ENCODE measurements around the gene RBMS1. TPM values are rescaled to one million over a fixed set of nuclear protein-coding genes. Genes with fewer than 3 reads are reported as not detected.
A peak's percentile ranks its signal among the peaks of the same experiment; 100 is the strongest.

RBMS1 gene
- total and polyA plus RNA-seq, 4 donors: 29.5 to 72.0 (median 49.5) TPM

- no peak overlapping the region for H3K27ac ChIP-seq (ENCODE audit: low read depth, low read length)
- DNase-seq (ENCODE audit: low read depth in 4 of 6, low spot score in 6 of 6): peak in 4 of 6 donors; percentile 28 to 70 (median 56)
These were observed 252.1 kb downstream of the RBMS1 start for GRCh38 chr2:160241251-160242137.

DNA sequence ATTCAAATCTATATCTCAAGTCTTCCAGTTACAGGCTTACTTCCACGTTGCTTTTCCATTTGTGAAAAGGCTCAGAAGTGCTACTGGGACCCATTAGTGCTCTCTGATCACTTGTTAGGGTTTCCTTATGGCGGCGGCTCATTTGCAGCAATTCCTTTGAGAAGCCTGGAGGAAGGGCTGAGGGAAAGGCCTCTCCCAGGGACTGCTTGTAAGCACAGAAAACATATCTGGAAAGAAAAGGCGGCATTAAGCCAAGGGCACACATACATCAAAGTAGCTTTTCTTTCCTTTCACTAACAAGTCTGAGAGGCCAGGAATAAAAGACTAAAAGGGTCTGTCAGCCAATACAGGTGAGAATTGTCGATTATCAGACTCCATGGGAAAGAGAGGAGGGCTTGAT is 254.2 kb downstream of the RBMS1 start:
- Histone ChIP-seq H3K36me3 (ENCODE audit: control insufficient read depth, insufficient read depth, low read length) (no peaks in the 10 kb centered on the region), H3K9me3 (ENCODE audit: control insufficient read depth, insufficient read depth, low read length) (no peaks in the 10 kb centered on the region), H3K4me1 (ENCODE audit: control insufficient read depth, insufficient read depth, low read length) (no peaks in the 10 kb centered on the region), H3K27me3 (ENCODE audit: control insufficient read depth, insufficient read depth, low read length) (no peaks in the 10 kb centered on the region), H3K4me3 (ENCODE audit: low read depth, low read length) (no peak overlapping the region), H3K27ac (ENCODE audit: low read depth, low read length) (no peak overlapping the region)
- 53% methylated on average over 1 of the region's 5 CpGs for WGBS (ENCODE audit: insufficient coverage)
- DNase-seq (ENCODE audit: low read depth in 4 of 6, low spot score in 6 of 6): peak in 1 of 6 donors; percentile 76

More at GRCh38 chr2:160241251-160242137, 252.1 kb downstream of the RBMS1 start:
- Histone ChIP-seq H3K27me3 (ENCODE audit: control insufficient read depth, insufficient read depth, low read length) (no peaks in the 10 kb centered on the region), H3K36me3 (ENCODE audit: control insufficient read depth, insufficient read depth, low read length) (no peaks in the 10 kb centered on the region), H3K4me3 (ENCODE audit: low read depth, low read length) (no peak overlapping the region), H3K9me3 (ENCODE audit: control insufficient read depth, insufficient read depth, low read length) (no peaks in the 10 kb centered on the region), H3K4me1 (ENCODE audit: control insufficient read depth, insufficient read depth, low read length) (no peaks in the 10 kb centered on the region)
- WGBS (ENCODE audit: insufficient coverage): 30% methylated on average over 3 of the region's 4 CpGs

DNA sequence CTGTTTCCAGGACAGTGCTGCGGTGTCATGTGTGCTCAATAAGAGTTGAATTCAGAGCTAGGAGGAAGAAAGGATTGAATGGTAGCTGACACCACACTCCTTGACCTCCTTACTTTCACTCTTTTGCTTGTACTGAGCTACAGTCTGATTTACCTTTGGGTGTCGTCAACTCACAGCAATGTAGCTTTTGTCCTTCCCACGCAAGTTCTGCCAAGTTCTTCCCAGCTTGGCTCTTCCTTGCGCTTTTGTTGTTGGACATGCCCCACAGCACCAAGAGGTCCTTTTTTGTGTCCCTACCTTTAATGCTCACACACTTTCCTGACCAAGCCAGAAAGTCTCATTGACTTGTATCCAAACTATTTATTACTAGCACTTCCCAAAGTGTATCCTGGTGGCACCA is 255.2 kb downstream of the RBMS1 start:
- Histone ChIP-seq H3K27ac (ENCODE audit: low read depth, low read length) (no peak overlapping the region), H3K4me1 (ENCODE audit: control insufficient read depth, insufficient read depth, low read length) (no peaks in the 10 kb centered on the region), H3K36me3 (ENCODE audit: control insufficient read depth, insufficient read depth, low read length) (no peaks in the 10 kb centered on the region), H3K4me3 (ENCODE audit: low read depth, low read length) (no peak overlapping the region), H3K27me3 (ENCODE audit: control insufficient read depth, insufficient read depth, low read length) (no peaks in the 10 kb centered on the region), H3K9me3 (ENCODE audit: control insufficient read depth, insufficient read depth, low read length) (no peaks in the 10 kb centered on the region)
- 66% methylated on average over 3 of the region's 4 CpGs for WGBS (ENCODE audit: insufficient coverage)
- DNase-seq (ENCODE audit: low read depth in 4 of 6, low spot score in 6 of 6): no peak

- Histone ChIP-seq H3K36me3 (ENCODE audit: control insufficient read depth, insufficient read depth, low read length) (no peaks in the 10 kb centered on the region), H3K27me3 (ENCODE audit: control insufficient read depth, insufficient read depth, low read length) (no peaks in the 10 kb centered on the region), H3K9me3 (ENCODE audit: control insufficient read depth, insufficient read depth, low read length) (no peaks in the 10 kb centered on the region), H3K27ac (ENCODE audit: low read depth, low read length) (no peak overlapping the region), H3K4me3 (ENCODE audit: low read depth, low read length) (no peak overlapping the region), H3K4me1 (ENCODE audit: control insufficient read depth, insufficient read depth, low read length) (no peaks in the 10 kb centered on the region)
- 100% methylated on average over 1 of the region's 3 CpGs for WGBS (ENCODE audit: insufficient coverage)
- no peak for DNase-seq (ENCODE audit: low read depth in 4 of 6, low spot score in 6 of 6)
These were observed 260.6 kb downstream of the RBMS1 start for GRCh38 chr2:160232905-160233475.

DNA sequence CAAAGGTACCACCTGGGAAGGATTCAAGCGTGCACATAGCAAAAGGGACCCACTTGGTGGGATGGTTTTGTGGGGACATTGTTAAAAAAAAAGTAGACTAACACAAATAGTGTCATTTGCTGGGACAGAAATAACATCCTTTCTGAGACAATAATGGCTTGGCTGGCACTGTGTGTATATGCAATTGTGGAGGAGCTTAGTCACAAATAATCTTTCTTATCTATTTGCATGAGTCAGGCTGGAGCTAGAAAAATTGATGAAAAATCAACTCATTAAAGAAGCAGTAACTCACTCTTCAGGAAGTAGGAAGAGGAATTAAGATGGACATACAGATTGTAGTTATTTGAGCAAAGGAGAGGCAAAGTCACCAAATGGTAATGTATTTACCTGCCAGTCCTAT is 264.0 kb downstream of the RBMS1 start:
- H3K4me1 ChIP-seq (ENCODE audit: control insufficient read depth, insufficient read depth, low read length): peaks cover 11% of the 10 kb centered on the region
- H3K36me3 ChIP-seq (ENCODE audit: control insufficient read depth, insufficient read depth, low read length): no peaks in the 10 kb centered on the region
- no peaks in the 10 kb centered on the region for H3K9me3 ChIP-seq (ENCODE audit: control insufficient read depth, insufficient read depth, low read length)
- DNase-seq (ENCODE audit: low read depth in 4 of 6, low spot score in 6 of 6): no peak
- no peaks in the 10 kb centered on the region for H3K27me3 ChIP-seq (ENCODE audit: control insufficient read depth, insufficient read depth, low read length)
- 67% methylated on average over 1 of the region's 1 CpG for WGBS (ENCODE audit: insufficient coverage)
- H3K27ac ChIP-seq (ENCODE audit: low read depth, low read length): no peak overlapping the region
- H3K4me3 ChIP-seq (ENCODE audit: low read depth, low read length): no peak overlapping the region

DNA sequence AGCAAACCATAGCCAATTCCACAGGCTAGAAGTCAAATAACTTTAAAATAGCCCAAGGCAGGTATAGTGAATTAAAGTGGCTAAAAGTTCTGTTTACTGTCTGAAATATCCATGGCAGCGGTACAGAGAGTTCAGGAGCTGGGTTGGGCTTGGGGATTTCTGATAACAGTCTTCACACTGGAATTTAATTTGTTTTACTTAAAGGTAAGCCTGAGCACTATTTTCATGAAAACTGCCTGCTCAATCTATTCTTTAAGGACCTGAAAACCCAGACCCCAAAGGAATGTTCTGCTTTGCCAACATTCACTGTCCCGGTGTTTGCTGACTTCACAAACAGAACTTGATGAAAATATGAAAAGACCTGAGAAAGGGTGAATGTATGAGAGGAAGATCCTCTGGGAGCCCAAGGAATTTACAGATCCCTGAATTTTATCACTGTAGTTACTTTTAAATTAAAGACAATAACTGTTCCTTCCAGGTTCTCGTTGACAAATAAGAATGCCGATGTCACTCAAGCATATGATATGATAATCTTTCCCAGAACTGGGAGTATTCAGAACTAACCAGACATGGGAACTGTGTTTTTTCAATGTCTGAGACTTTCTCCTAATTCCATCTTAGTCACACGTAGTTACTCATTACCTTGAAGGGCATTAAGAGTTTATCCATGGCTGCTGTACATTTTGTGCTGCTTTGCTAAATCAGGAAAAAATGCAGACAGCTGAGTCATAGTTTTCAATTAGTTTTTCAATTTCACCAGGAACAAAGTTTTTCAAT is 265.3 kb downstream of the RBMS1 start:
- H3K9me3 ChIP-seq (ENCODE audit: control insufficient read depth, insufficient read depth, low read length): no peaks in the 10 kb centered on the region
- no peak for DNase-seq (ENCODE audit: low read depth in 4 of 6, low spot score in 6 of 6)
- no peaks in the 10 kb centered on the region for H3K27me3 ChIP-seq (ENCODE audit: control insufficient read depth, insufficient read depth, low read length)
- H3K27ac ChIP-seq (ENCODE audit: low read depth, low read length): no peak overlapping the region
- H3K4me3 ChIP-seq (ENCODE audit: low read depth, low read length): no peak overlapping the region
- WGBS (ENCODE audit: insufficient coverage): 80% methylated on average over 1 of the region's 5 CpGs
- no peaks in the 10 kb centered on the region for H3K36me3 ChIP-seq (ENCODE audit: control insufficient read depth, insufficient read depth, low read length)
- peaks cover 11% of the 10 kb centered on the region for H3K4me1 ChIP-seq (ENCODE audit: control insufficient read depth, insufficient read depth, low read length)

DNA sequence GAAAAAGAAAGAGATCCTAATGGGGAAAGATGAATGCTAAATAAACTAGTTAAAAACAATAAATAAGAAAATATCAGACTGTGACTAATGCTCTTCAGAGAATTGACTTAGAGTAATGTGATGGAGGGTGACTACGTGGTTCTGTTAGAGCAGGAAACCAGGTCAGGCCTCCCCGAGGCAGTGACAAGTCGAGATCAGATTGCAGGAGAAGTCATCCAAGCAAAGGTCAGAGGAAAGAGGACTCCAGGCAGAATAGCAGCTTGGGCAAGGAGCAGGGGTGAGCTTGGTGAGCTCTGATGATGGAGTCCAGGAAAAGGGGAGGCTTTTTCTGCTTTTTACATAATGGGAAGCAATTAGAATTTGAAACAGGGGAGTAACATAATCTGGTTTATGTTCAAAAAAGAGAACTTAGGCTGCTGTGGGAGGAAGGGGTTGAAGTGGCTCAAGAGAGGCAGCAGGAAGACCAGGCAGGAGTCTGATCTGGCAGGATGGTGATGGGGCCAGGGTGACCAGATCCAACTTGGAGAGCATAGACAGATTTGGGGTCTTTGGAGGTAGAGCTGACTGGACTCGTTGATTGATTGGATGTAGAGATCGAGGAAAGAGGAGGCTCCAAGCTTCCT is 266.2 kb downstream of the RBMS1 start:
- Histone ChIP-seq H3K36me3 (ENCODE audit: control insufficient read depth, insufficient read depth, low read length) (no peaks in the 10 kb centered on the region), H3K4me3 (ENCODE audit: low read depth, low read length) (no peak overlapping the region), H3K4me1 (ENCODE audit: control insufficient read depth, insufficient read depth, low read length) (peaks cover 11% of the 10 kb centered on the region), H3K9me3 (ENCODE audit: control insufficient read depth, insufficient read depth, low read length) (no peaks in the 10 kb centered on the region), H3K27ac (ENCODE audit: low read depth, low read length) (no peak overlapping the region), H3K27me3 (ENCODE audit: control insufficient read depth, insufficient read depth, low read length) (no peaks in the 10 kb centered on the region)
- no peak for DNase-seq (ENCODE audit: low read depth in 4 of 6, low spot score in 6 of 6)
- WGBS (ENCODE audit: insufficient coverage): 76% methylated on average over 5 of the region's 5 CpGs

DNA sequence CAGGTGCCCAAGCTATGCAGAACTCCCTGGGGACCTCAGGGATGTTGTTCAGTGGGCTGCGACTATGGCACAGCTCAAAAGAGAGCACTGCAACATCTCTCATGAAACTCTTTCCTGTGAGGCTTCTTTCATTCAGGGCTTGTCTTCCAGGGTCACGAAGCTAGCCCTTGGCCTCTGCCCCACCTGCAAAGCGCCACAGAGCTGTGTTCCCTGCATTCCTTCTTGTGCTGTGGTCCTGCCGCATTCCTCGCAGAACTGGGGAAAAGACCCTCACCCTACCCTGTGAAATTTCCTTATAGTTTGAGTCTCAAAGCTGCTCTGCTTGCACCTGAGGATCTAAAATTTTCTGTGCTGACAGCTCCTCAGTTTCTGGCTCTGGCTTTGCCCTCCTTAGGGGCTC is 267.2 kb downstream of the RBMS1 start:
- Histone ChIP-seq H3K27me3 (ENCODE audit: control insufficient read depth, insufficient read depth, low read length) (no peaks in the 10 kb centered on the region), H3K36me3 (ENCODE audit: control insufficient read depth, insufficient read depth, low read length) (no peaks in the 10 kb centered on the region), H3K9me3 (ENCODE audit: control insufficient read depth, insufficient read depth, low read length) (no peaks in the 10 kb centered on the region), H3K27ac (ENCODE audit: low read depth, low read length) (no peak overlapping the region), H3K4me3 (ENCODE audit: low read depth, low read length) (no peak overlapping the region), H3K4me1 (ENCODE audit: control insufficient read depth, insufficient read depth, low read length) (peaks cover 18% of the 10 kb centered on the region)
- DNase-seq (ENCODE audit: low read depth in 4 of 6, low spot score in 6 of 6): no peak
- 98% methylated on average over 5 of the region's 5 CpGs for WGBS (ENCODE audit: insufficient coverage)

GRCh38 chr2:160225722-160226121 is 267.9 kb downstream of the RBMS1 start:
- 34% methylated on average over 4 of the region's 4 CpGs for WGBS (ENCODE audit: insufficient coverage)
- peak in 1 of 6 donors; percentile 50 for DNase-seq (ENCODE audit: low read depth in 4 of 6, low spot score in 6 of 6)
- H3K9me3 ChIP-seq (ENCODE audit: control insufficient read depth, insufficient read depth, low read length): no peaks in the 10 kb centered on the region
- H3K27me3 ChIP-seq (ENCODE audit: control insufficient read depth, insufficient read depth, low read length): no peaks in the 10 kb centered on the region
- H3K4me1 ChIP-seq (ENCODE audit: control insufficient read depth, insufficient read depth, low read length): peaks cover 21% of the 10 kb centered on the region
- no peak overlapping the region for H3K4me3 ChIP-seq (ENCODE audit: low read depth, low read length)
- no peak overlapping the region for H3K27ac ChIP-seq (ENCODE audit: low read depth, low read length)
- H3K36me3 ChIP-seq (ENCODE audit: control insufficient read depth, insufficient read depth, low read length): no peaks in the 10 kb centered on the region

Data from spinal cord (tissue), 10 donors.